ENCODE data around the gene TTN. TPM values are rescaled to one million over a fixed set of nuclear protein-coding genes. Genes with fewer than 3 reads are reported as not detected.

TTN gene
- total RNA-seq, 4 donors from 2014 or later: 0.21 to 2.1 (median 0.76) TPM

- no peak for DNase-seq (ENCODE audit: low spot score in 2 of 2)
- TF ChIP-seq, protein P1, sequence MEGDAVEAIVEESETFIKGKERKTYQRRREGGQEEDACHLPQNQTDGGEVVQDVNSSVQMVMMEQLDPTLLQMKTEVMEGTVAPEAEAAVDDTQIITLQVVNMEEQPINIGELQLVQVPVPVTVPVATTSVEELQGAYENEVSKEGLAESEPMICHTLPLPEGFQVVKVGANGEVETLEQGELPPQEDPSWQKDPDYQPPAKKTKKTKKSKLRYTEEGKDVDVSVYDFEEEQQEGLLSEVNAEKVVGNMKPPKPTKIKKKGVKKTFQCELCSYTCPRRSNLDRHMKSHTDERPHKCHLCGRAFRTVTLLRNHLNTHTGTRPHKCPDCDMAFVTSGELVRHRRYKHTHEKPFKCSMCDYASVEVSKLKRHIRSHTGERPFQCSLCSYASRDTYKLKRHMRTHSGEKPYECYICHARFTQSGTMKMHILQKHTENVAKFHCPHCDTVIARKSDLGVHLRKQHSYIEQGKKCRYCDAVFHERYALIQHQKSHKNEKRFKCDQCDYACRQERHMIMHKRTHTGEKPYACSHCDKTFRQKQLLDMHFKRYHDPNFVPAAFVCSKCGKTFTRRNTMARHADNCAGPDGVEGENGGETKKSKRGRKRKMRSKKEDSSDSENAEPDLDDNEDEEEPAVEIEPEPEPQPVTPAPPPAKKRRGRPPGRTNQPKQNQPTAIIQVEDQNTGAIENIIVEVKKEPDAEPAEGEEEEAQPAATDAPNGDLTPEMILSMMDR (IDR thresholded peaks at IDR 0.05): no peak
- TF ChIP-seq EP300 (IDR thresholded peaks at IDR 0.05) (no peak), POLR2A (IDR thresholded peaks at IDR 0.05) (no peak), POLR2AphosphoS5 (IDR thresholded peaks at IDR 0.05) (no peak)
- no peak overlapping the region for H3K4me3 ChIP-seq
- no peaks in the 10 kb centered on the region for H3K27me3 ChIP-seq
- no peak overlapping the region for H3K27ac ChIP-seq
- peaks cover 6% of the 10 kb centered on the region for H3K36me3 ChIP-seq
- peaks cover 7% of the 10 kb centered on the region for H3K4me1 ChIP-seq
- no peaks in the 10 kb centered on the region for H3K9me3 ChIP-seq
- 91% methylated on average over 11 of the region's 11 CpGs for WGBS
These were observed 285.7 kb downstream of the TTN start for GRCh38 chr2:178521304-178522150.

GRCh38 chr2:178517496-178517895 lies 289.7 kb downstream of the TTN start:
- TF ChIP-seq EP300 (IDR thresholded peaks at IDR 0.05) (no peak), POLR2A (IDR thresholded peaks at IDR 0.05) (no peak), POLR2AphosphoS5 (IDR thresholded peaks at IDR 0.05) (no peak)
- TF ChIP-seq, protein P1 (IDR thresholded peaks at IDR 0.05): no peak
- WGBS: 61% methylated on average over 1 of the region's 1 CpG
- Histone ChIP-seq H3K4me3 (no peak overlapping the region), H3K27ac (no peak overlapping the region), H3K4me1 (no peaks in the 10 kb centered on the region), H3K27me3 (no peaks in the 10 kb centered on the region), H3K36me3 (peaks cover 12% of the 10 kb centered on the region), H3K9me3 (no peaks in the 10 kb centered on the region)
- no peak for DNase-seq (ENCODE audit: low spot score in 2 of 2)

DNA sequence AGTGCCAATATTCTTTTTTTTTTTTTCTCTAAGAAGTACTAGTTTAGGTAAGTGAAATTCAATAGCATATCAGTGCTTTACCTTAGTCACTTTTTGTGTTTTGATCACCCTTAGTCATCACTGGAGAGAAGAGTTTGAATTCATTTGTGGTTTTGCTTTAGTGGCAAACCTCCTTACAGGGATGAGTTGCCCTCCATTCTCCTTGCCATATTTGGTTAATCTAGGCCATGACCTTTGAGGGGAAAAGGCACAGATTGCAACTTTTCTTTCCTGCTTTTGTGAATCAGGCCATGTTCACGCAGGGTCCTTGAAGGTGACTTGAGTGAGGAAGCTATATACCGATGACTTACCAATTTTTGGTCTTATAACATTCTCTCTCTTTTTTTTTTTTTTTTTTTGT lies 292.6 kb downstream of the TTN start:
- TF ChIP-seq POLR2AphosphoS5 (IDR thresholded peaks at IDR 0.05): no peak
- no peak for TF ChIP-seq EP300 (IDR thresholded peaks at IDR 0.05)
- no peak for TF ChIP-seq POLR2A (IDR thresholded peaks at IDR 0.05)
- TF ChIP-seq, protein P1 (IDR thresholded peaks at IDR 0.05): no peak
- H3K4me3 ChIP-seq: no peak overlapping the region
- H3K27ac ChIP-seq: no peak overlapping the region
- 94% methylated on average over 2 of the region's 2 CpGs for WGBS
- no peaks in the 10 kb centered on the region for H3K27me3 ChIP-seq
- no peaks in the 10 kb centered on the region for H3K9me3 ChIP-seq
- no peak for DNase-seq (ENCODE audit: low spot score in 2 of 2)
- no peaks in the 10 kb centered on the region for H3K4me1 ChIP-seq
- peaks cover 21% of the 10 kb centered on the region for H3K36me3 ChIP-seq

- H3K9me3 ChIP-seq: no peaks in the 10 kb centered on the region
- no peaks in the 10 kb centered on the region for H3K27me3 ChIP-seq
- no peak overlapping the region for H3K4me3 ChIP-seq
- WGBS: 96% methylated on average over 4 of the region's 4 CpGs
- peaks cover 22% of the 10 kb centered on the region for H3K36me3 ChIP-seq
- no peaks in the 10 kb centered on the region for H3K4me1 ChIP-seq
- H3K27ac ChIP-seq: no peak overlapping the region
- DNase-seq (ENCODE audit: low spot score in 2 of 2): no peak
- TF ChIP-seq EP300 (IDR thresholded peaks at IDR 0.05): no peak
- TF ChIP-seq, protein P1 (IDR thresholded peaks at IDR 0.05): no peak
- TF ChIP-seq POLR2A (IDR thresholded peaks at IDR 0.05): no peak
- no peak for TF ChIP-seq POLR2AphosphoS5 (IDR thresholded peaks at IDR 0.05)
These were observed 293.3 kb downstream of the TTN start for GRCh38 chr2:178513876-178514275.

DNA sequence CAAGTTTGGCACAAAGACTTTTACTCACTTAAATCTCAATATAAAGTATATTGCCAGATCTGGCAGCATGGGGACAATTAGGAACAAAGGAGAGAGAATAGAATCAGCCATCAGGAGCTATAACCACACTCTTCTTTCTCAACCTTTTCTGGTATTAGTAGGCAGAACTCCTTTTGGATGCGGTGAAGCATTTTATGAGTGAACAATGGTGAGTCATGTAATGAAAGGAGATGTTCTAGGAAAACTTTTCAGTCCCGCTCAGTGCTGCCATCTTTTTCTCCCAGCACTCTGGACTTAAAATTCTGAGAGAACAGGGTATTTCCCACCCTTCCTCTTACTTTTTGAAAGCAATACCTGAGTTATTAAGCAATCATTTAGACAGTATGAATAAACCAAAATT lies 294.7 kb downstream of the TTN start:
- Histone ChIP-seq H3K9me3 (no peaks in the 10 kb centered on the region), H3K36me3 (peaks cover 22% of the 10 kb centered on the region), H3K27me3 (no peaks in the 10 kb centered on the region), H3K4me3 (no peak overlapping the region), H3K27ac (no peak overlapping the region), H3K4me1 (no peaks in the 10 kb centered on the region)
- no peak for DNase-seq (ENCODE audit: low spot score in 2 of 2)
- TF ChIP-seq EP300 (IDR thresholded peaks at IDR 0.05) (no peak), POLR2A (IDR thresholded peaks at IDR 0.05) (no peak), POLR2AphosphoS5 (IDR thresholded peaks at IDR 0.05) (no peak)
- TF ChIP-seq, protein P1 (IDR thresholded peaks at IDR 0.05): no peak
- 94% methylated on average over 2 of the region's 2 CpGs for WGBS

Data from suprapubic skin (tissue), 4 donors.